Gastroesophageal sphincter (tissue), 4 donors: ENCODE data around the gene WDR90. TPM values are rescaled to one million over a fixed set of nuclear protein-coding genes. Genes with fewer than 3 reads are reported as not detected.

ENCODE experiments used
- ATAC-seq: fragments of 150-250 bp; one replicate; pipeline ENCODE4 v1.9.1; 2016; ENCODE audit warnings: mild to moderate bottlenecking, moderate library complexity
- H3K27ac ChIP-seq, 4 donors: fragments of 200-600 bp; sonication (generic) in 3 of 4; 1 replicate in 3 of 4; 2 replicates in 1 of 4; pipeline ENCODE4 v1.5.1; 2016 to 2019
- H3K27me3 ChIP-seq: fragments of 200-600 bp; sonication (generic); one replicate; pipeline ENCODE4 v1.5.1; 2019
- H3K36me3 ChIP-seq, 2 donors: fragments of 200-600 bp; sonication (generic); one replicate each; pipeline ENCODE4 v1.5.1; 2019; ENCODE audit warnings: control low read depth in 1 of 2
- H3K4me1 ChIP-seq, 3 donors: fragments of 200-600 bp; sonication (generic); 1 replicate in 2 of 3; 2 replicates in 1 of 3; pipeline ENCODE4 v1.5.1; 2016 to 2019; ENCODE audit warnings: control low read depth in 2 of 3
- H3K4me3 ChIP-seq, 2 donors: fragments of 200-600 bp; sonication (generic); one replicate each; pipeline ENCODE4 v1.5.1; 2019; ENCODE audit warnings: mild to moderate bottlenecking in 1 of 2, moderate library complexity in 1 of 2
- H3K9me3 ChIP-seq, 3 donors: fragments of 200-600 bp; sonication (generic); one replicate each; pipeline ENCODE4 v1.5.1; 2017 to 2019; ENCODE audit warnings: control low read depth in 2 of 3
- EP300 ChIP-seq: sonication (generic); formaldehyde crosslinking; IDR thresholded peaks from one replicate; pipeline ENCODE4 v1.6.1; 2017; ENCODE audit warnings: antibody characterized with exemption, mild to moderate bottlenecking
- POLR2A ChIP-seq, 2 donors: fragments of 450-650 bp; IDR thresholded peaks; one replicate each; pipeline ENCODE4 v1.6.1; 2017; ENCODE audit warnings: antibody characterized with exemption in 2 of 2, mild to moderate bottlenecking in 2 of 2, moderate library complexity in 1 of 2
- POLR2AphosphoS5 ChIP-seq: sonication (generic); formaldehyde crosslinking; IDR thresholded peaks from one replicate; pipeline ENCODE4 v1.6.1; 2017; ENCODE audit warnings: antibody characterized with exemption
- WGBS, 2 donors: methylation state at CpG; one replicate each; pipeline ENCODE4 v1.1.5; 2018; ENCODE audit warnings: low coverage in 1 of 2; 5-methylcytosine and 5-hydroxymethylcytosine counted together
- total RNA-seq, 4 donors: library from RNA; depleted of rRNA; stranded (reverse); fragments of >200 nt; gene quantifications; one replicate each; pipeline ENCODE4 v1.1.0, GENCODE V29; 2016
- TF ChIP-seq, protein P1 (sequence below), 4 experiments: fragments of 200-600 bp in 2 of 4; fragments of 450-650 bp in 2 of 4; sonication (generic) in 1 of 4; IDR thresholded peaks; one replicate each; pipeline ENCODE4 v1.5.1; 2017 to 2019; ENCODE audit warnings: antibody characterized with exemption in 4 of 4, mild to moderate bottlenecking in 2 of 4, moderate library complexity in 2 of 4

WDR90 gene
- total RNA-seq, 4 donors from 2014 or later: 8.5 to 21.2 (median 16.8) TPM

DNA sequence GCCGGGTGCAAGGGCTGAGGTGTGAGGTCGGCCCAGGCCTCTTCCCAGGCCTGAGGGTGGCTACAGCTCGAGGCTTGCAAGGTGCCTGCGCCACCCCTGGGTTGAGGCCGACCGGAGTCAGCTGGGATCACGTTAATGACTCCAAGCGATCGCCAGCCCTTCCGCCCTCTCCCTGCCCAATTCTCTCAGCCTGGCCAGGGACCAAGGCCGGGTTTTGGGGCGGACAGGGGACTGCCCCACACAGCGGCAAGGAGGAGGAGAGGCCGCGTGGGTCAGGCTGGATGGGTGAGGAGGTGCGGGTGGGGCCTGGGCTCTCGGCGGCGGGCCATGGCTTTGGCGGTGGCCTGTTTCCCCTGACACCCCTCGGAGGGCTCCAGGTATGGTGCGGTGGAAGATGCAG lies 44.2 kb downstream of the WDR90 start:
- Histone ChIP-seq H3K4me3 (no peak overlapping the region), H3K27ac (no peak overlapping the region), H3K27me3 (peaks cover 67% of the 10 kb centered on the region), H3K4me1 (peaks cover 0 to 54% (median 30%) of the 10 kb centered on the region in 3 donors), H3K9me3 (no peaks in the 10 kb centered on the region), H3K36me3 (peaks cover 0 to under 1% of the 10 kb centered on the region in 2 donors)
- TF ChIP-seq, protein P1, sequence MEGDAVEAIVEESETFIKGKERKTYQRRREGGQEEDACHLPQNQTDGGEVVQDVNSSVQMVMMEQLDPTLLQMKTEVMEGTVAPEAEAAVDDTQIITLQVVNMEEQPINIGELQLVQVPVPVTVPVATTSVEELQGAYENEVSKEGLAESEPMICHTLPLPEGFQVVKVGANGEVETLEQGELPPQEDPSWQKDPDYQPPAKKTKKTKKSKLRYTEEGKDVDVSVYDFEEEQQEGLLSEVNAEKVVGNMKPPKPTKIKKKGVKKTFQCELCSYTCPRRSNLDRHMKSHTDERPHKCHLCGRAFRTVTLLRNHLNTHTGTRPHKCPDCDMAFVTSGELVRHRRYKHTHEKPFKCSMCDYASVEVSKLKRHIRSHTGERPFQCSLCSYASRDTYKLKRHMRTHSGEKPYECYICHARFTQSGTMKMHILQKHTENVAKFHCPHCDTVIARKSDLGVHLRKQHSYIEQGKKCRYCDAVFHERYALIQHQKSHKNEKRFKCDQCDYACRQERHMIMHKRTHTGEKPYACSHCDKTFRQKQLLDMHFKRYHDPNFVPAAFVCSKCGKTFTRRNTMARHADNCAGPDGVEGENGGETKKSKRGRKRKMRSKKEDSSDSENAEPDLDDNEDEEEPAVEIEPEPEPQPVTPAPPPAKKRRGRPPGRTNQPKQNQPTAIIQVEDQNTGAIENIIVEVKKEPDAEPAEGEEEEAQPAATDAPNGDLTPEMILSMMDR (IDR thresholded peaks at IDR 0.05): no peak
- no peak for TF ChIP-seq EP300
- no peak for ATAC-seq
- 40% methylated on average over 3 of the region's 22 CpGs; no CpG with 5 or more reads in 1 of the 2 donors for WGBS, 2 donors

DNA sequence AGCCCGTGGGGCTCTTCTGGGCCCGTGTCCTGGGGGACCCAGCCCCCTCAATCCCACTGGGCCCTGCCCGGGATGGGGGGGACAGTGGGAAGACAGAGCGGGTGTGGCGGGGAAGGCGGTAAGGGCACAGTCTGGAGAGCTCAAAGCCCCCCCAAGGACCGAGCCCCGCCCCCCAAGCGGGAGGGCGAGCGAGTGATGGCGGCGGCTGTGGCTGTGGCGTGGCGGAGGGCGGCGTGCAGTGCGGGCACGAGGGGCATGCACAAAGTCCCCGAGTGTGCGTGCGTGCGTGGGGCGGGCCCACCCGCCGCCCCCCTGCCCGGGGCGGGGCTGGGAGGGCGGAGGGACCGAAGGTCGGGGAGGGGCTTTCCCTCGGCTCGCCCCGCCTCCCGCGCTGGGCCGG lies 44.6 kb downstream of the WDR90 start:
- TF ChIP-seq POLR2A (IDR thresholded peaks at IDR 0.05): no peak
- TF ChIP-seq, protein P1 (IDR thresholded peaks at IDR 0.05): no peak
- TF ChIP-seq EP300: no peak
- no peak overlapping the region for H3K27ac ChIP-seq
- H3K4me3 ChIP-seq: no peak overlapping the region
- no peaks in the 10 kb centered on the region for H3K36me3 ChIP-seq
- no peaks in the 10 kb centered on the region for H3K9me3 ChIP-seq
- peaks cover 71% of the 10 kb centered on the region for H3K27me3 ChIP-seq
- peaks cover 0 to 50% (median 26%) of the 10 kb centered on the region in 3 donors for H3K4me1 ChIP-seq
- no CpG with 5 or more reads among the region's 37 CpGs for WGBS, 2 donors
- ATAC-seq: no peak

DNA sequence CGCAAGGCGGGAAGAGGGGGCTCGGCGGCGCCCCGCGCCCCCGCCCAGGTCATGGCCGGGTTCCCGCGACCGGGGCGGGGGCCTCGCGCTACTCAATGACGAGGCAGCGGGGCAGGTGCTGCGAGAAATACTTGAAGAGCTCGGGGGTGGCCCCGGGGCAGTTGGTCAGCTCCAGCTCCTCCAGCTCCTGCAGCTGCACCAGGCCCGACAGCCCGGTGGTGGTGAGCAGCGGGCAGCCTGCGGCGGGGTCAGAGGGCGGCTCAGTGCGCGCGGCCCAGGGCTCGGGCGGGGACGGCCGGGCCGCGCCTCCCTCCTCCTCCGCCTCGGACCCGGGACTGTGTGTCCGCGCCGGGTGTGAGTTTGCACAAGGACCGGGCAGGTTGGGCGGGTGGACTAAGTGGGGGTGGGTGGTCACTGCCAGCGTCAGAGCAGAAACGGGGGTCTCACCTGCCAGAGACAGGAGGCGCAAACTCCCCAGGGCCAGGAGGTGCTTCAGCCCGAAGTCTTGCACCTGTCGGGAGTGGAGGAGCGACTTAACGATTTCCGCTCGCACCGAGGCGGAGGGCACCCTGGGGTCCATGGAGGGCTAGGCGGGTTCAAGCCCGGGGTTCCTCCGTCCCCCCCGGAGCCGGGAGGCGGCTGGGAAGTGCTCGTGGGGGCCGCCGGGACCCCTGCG lies 45.2 kb downstream of the WDR90 start:
- no peak for ATAC-seq
- TF ChIP-seq, protein P1 (IDR thresholded peaks at IDR 0.05): no peak
- TF ChIP-seq EP300 (no peak), POLR2AphosphoS5 (no peak), POLR2A (IDR thresholded peaks at IDR 0.05) (no peak)
- WGBS, 2 donors: no CpG with 5 or more reads among the region's 64 CpGs
- H3K4me3 ChIP-seq: peak overlapping the region in 1 of 2 donors; percentile 19
- no peak overlapping the region for H3K27ac ChIP-seq
- H3K36me3 ChIP-seq: no peaks in the 10 kb centered on the region
- H3K27me3 ChIP-seq: peaks cover 77% of the 10 kb centered on the region
- no peaks in the 10 kb centered on the region for H3K9me3 ChIP-seq
- peaks cover 0 to 44% (median 20%) of the 10 kb centered on the region in 3 donors for H3K4me1 ChIP-seq

DNA sequence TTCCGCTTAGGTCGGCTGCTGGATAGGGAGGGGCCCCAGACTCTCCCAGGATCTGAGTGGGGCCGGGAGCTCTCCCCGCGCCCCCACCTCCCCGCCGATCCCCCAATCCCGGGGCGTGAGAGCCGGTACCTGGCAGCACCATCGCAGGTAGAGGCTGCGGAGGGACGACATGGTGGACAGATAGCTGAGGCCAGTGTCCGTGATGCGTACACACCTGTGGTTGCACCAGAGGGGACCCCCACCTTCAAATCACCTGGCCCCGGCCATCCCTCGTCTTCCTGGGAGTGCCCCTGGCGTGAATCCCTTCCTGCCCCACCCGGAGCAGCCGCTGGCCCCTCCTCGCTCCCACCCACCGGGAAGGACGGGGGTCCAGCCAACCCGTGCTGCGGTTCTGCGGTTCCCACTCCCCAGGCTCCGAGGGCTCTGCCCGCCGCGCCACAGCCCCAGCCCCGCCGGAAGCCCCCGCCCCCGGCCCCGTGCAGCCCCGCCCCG lies 45.7 kb downstream of the WDR90 start:
- WGBS, 2 donors: no CpG with 5 or more reads among the region's 37 CpGs
- H3K9me3 ChIP-seq: no peaks in the 10 kb centered on the region
- H3K4me1 ChIP-seq: peaks cover 0 to 38% (median 15%) of the 10 kb centered on the region in 3 donors
- H3K4me3 ChIP-seq: peak overlapping the region in 1 of 2 donors; percentile 19
- no peaks in the 10 kb centered on the region for H3K36me3 ChIP-seq
- peaks cover 83% of the 10 kb centered on the region for H3K27me3 ChIP-seq
- ATAC-seq: no peak
- no peak for TF ChIP-seq EP300
- TF ChIP-seq POLR2A (IDR thresholded peaks at IDR 0.05): no peak
- TF ChIP-seq POLR2AphosphoS5: no peak
- TF ChIP-seq, protein P1 (IDR thresholded peaks at IDR 0.05): no peak
- no peak overlapping the region for H3K27ac ChIP-seq
